Coronary artery (tissue), 2 donors: ENCODE data around the gene ZMYND15.
A peak's percentile ranks its signal among the peaks of the same experiment; 100 is the strongest.

Experiments used
- DNase-seq: peaks from one replicate; pipeline ENCODE4 v3.0.0-alpha.2; 2017; ENCODE audit warnings: low spot score
- H3K27ac ChIP-seq, 2 donors: fragments of 200-600 bp; sonication (generic); one replicate each; pipeline ENCODE4 v1.5.1; 2016 to 2019
- H3K4me3 ChIP-seq: fragments of 200-600 bp; sonication (generic); 2 replicates; pipeline ENCODE4 v1.5.1; 2016; ENCODE audit warnings: mild to moderate bottlenecking, moderate library complexity
- CTCF ChIP-seq: fragments of 200-600 bp; sonication (generic); IDR thresholded peaks from one replicate; pipeline ENCODE4 v1.5.1; 2019; ENCODE audit warnings: antibody characterized with exemption

Gene ZMYND15

GRCh38 chr17:4786106-4786511, 46.5 kb downstream of the ZMYND15 start, which contains the start of gene VMO1:
TSS of gene VMO1 (minus strand) at chr17:4786364. CDS start at chr17:4786352, 12 bp downstream.
- Histone ChIP-seq H3K4me3 (peak within 1 kb of the TSS; percentile 66), H3K27ac (no peak within 1 kb of the TSS)
- TF ChIP-seq CTCF, result no peak
- no peak for DNase-seq

- H3K4me3 ChIP-seq, result peak overlapping the region; percentile 66
- no peak for TF ChIP-seq CTCF
- no peak overlapping the region for H3K27ac ChIP-seq
- no peak for DNase-seq
Observed at GRCh38 chr17:4786516-4786915, 46.9 kb downstream of the ZMYND15 start.

- H3K27ac ChIP-seq, result no peak overlapping the region
Observed at GRCh38 chr17:4788159-4788806, 48.6 kb downstream of the ZMYND15 start.

GRCh38 chr17:4788807-4789700, 49.4 kb downstream of the ZMYND15 start, which contains the start of gene GLTPD2:
TSS of gene GLTPD2 (plus strand) at chr17:4788964. CDS start at chr17:4789012, 48 bp downstream.
- DNase-seq, result no peak
- Histone ChIP-seq H3K4me3 (peak within 1 kb of the TSS; percentile 83), H3K27ac (peak within 1 kb of the TSS; percentile 90 to 96)
- TF ChIP-seq CTCF, result no peak

More at GRCh38 chr17:4788159-4788806, 48.6 kb downstream of the ZMYND15 start:
- no peak for TF ChIP-seq CTCF
- peak overlapping the region; percentile 83 for H3K4me3 ChIP-seq
- DNase-seq, result no peak

- Histone ChIP-seq H3K4me3 (peak overlapping the region; percentile 83), H3K27ac (peak overlapping the region; percentile 90 to 96)
- no peak for DNase-seq
- no peak for TF ChIP-seq CTCF
Observed at GRCh38 chr17:4789701-4789950, 50.0 kb downstream of the ZMYND15 start.

- H3K27ac ChIP-seq, result peak overlapping the region; percentile 90 to 96
- TF ChIP-seq CTCF, result peak; percentile 62
- peak overlapping the region; percentile 83 for H3K4me3 ChIP-seq
- DNase-seq, result peak; percentile 89
Observed at GRCh38 chr17:4789951-4790704, 50.5 kb downstream of the ZMYND15 start.
